ENCODE data around the gene KIF16B. TPM values are rescaled to one million over a fixed set of nuclear protein-coding genes. Genes with fewer than 3 reads are reported as not detected.
A peak's percentile ranks its signal among the peaks of the same experiment; 100 is the strongest.

KIF16B gene
- total and polyA plus RNA-seq, 2 experiments from 2014 or later, result 6.5 to 11.1 TPM

GRCh38 chr20:16617056-16617455, 43.8 kb upstream of the KIF16B start:
- no peak overlapping the region for H2AFZ ChIP-seq
- Mint-ChIP-seq H3K27ac (no peak overlapping the region), H3K4me1 (peaks cover 7% of the 10 kb centered on the region; the same call in 2 of the 3 replicates), H3K9me3 (peaks cover 17% of the 10 kb centered on the region), H3K27me3 (ENCODE audit: insufficient read depth, low read depth, poor library complexity) (peaks cover 3% of the 10 kb centered on the region), H3K36me3 (ENCODE audit: low read depth) (peaks cover 12% of the 10 kb centered on the region), H3K4me3 (no peak overlapping the region)
- TF ChIP-seq EZH2 (IDR thresholded peaks at IDR 0.05; ENCODE audit: low read depth, unreplicated experiment), result no peak
- no peak for TF ChIP-seq ETS1 (IDR thresholded peaks at IDR 0.05)
- no peak for TF ChIP-seq POLR2AphosphoS5 (IDR thresholded peaks at IDR 0.05; ENCODE audit: low read depth)
- TF ChIP-seq EZH2phosphoT487 (IDR thresholded peaks at IDR 0.05; ENCODE audit: unreplicated experiment), result no peak
- no peak for TF ChIP-seq ZNF114 (CRISPR knock-in tag; IDR thresholded peaks at IDR 0.05)
- no peak for TF ChIP-seq CTCF (conservative IDR thresholded peaks at IDR 0.05; ENCODE audit: low read depth in 2 of 2)
- no peak for TF ChIP-seq CREB1 (CRISPR knock-in tag; IDR thresholded peaks at IDR 0.05; ENCODE audit: low read depth)
- no peak for TF ChIP-seq REST (IDR thresholded peaks at IDR 0.05; ENCODE audit: unreplicated experiment)
- TF ChIP-seq NANOG (IDR thresholded peaks at IDR 0.05; ENCODE audit: borderline replicate concordance), result no peak
- no peak overlapping the region for H3K4me3 ChIP-seq
- no peaks in the 10 kb centered on the region for H3K4me1 ChIP-seq (ENCODE audit: insufficient read depth)
- no peaks in the 10 kb centered on the region for H3K27me3 ChIP-seq (ENCODE audit: insufficient read depth)
- H3F3A ChIP-seq (replicated peaks; ENCODE audit: low read depth), result no peaks in the 10 kb centered on the region
- no peak overlapping the region for H3K27ac ChIP-seq (ENCODE audit: low read depth)
- DNase-seq (ENCODE audit: low spot score) (no peak), ATAC-seq (peak; percentile 56)
- H3K36me3 ChIP-seq (ENCODE audit: insufficient read depth), result no peaks in the 10 kb centered on the region
- no peak overlapping the region for H3K4me2 ChIP-seq
- H3K9me2 ChIP-seq (ENCODE audit: insufficient read depth), result no peaks in the 10 kb centered on the region
- no peaks in the 10 kb centered on the region for H3K79me2 ChIP-seq (replicated peaks; ENCODE audit: insufficient read depth)
- H4K20me1 ChIP-seq (replicated peaks; ENCODE audit: insufficient read depth), result no peaks in the 10 kb centered on the region

- peaks cover 17% of the 10 kb centered on the region for H3K9me3 Mint-ChIP-seq
- TF ChIP-seq ZNF114 (CRISPR knock-in tag; IDR thresholded peaks at IDR 0.05) (no peak), EZH2phosphoT487 (IDR thresholded peaks at IDR 0.05; ENCODE audit: unreplicated experiment) (no peak), CTCF (conservative IDR thresholded peaks at IDR 0.05; ENCODE audit: low read depth in 2 of 2) (no peak), STAT1 (IDR thresholded peaks at IDR 0.05; ENCODE audit: unreplicated experiment) (no peak), POLR2AphosphoS5 (IDR thresholded peaks at IDR 0.05; ENCODE audit: low read depth) (no peak), ETS1 (IDR thresholded peaks at IDR 0.05) (no peak), EZH2 (IDR thresholded peaks at IDR 0.05; ENCODE audit: low read depth, unreplicated experiment) (no peak), JUNB (IDR thresholded peaks at IDR 0.05; ENCODE audit: unreplicated experiment) (no peak), ZNF331 (CRISPR knock-in tag; IDR thresholded peaks at IDR 0.05; ENCODE audit: low read depth) (no peak)
These were observed 43.1 kb upstream of the KIF16B start for GRCh38 chr20:16616317-16616716.

More at GRCh38 chr20:16616317-16616716, 43.1 kb upstream of the KIF16B start:
- Mint-ChIP-seq H3K4me1 (peaks cover 7% of the 10 kb centered on the region; the same call in 2 of the 3 replicates), H3K27me3 (ENCODE audit: insufficient read depth, low read depth, poor library complexity) (peaks cover 3% of the 10 kb centered on the region), H3K36me3 (ENCODE audit: low read depth) (peaks cover 12% of the 10 kb centered on the region), H3K27ac (no peak overlapping the region), H3K4me3 (no peak overlapping the region)
- DNase-seq (ENCODE audit: low spot score), result no peak
- H4K20me1 ChIP-seq (replicated peaks; ENCODE audit: insufficient read depth), result no peaks in the 10 kb centered on the region
- no peak overlapping the region for H3K4me2 ChIP-seq
- ATAC-seq, result no peak
- no peaks in the 10 kb centered on the region for H3K4me1 ChIP-seq (ENCODE audit: insufficient read depth)
- H2AFZ ChIP-seq, result no peak overlapping the region
- H3K4me3 ChIP-seq, result no peak overlapping the region
- H3K27ac ChIP-seq (ENCODE audit: low read depth), result no peak overlapping the region
- H3K79me2 ChIP-seq (replicated peaks; ENCODE audit: insufficient read depth), result no peaks in the 10 kb centered on the region
- H3K27me3 ChIP-seq (ENCODE audit: insufficient read depth), result no peaks in the 10 kb centered on the region
- no peaks in the 10 kb centered on the region for H3K9me2 ChIP-seq (ENCODE audit: insufficient read depth)
- H3F3A ChIP-seq (replicated peaks; ENCODE audit: low read depth), result no peaks in the 10 kb centered on the region
- no peaks in the 10 kb centered on the region for H3K36me3 ChIP-seq (ENCODE audit: insufficient read depth)

All from GM23338 (cell line).